Mammary epithelial cell (primary cell): ENCODE measurements around the gene PTPRG.

ENCODE experiments used
- CTCF ChIP-seq, 2 donors: IDR thresholded peaks in 1 of 2; conservative IDR thresholded peaks in 1 of 2; 2 replicates each; pipeline ENCODE4 v1.5.1; 2011 to 2012; ENCODE audit warnings: inconsistent platforms in 2 of 2, low read length in 2 of 2, mild to moderate bottlenecking in 2 of 2, control low read depth in 1 of 2, low read depth in 1 of 2; ENCODE audit not compliant: insufficient read depth in 1 of 2; ENCODE audit errors: extremely low read depth in 1 of 2
- EZH2 ChIP-seq: IDR thresholded peaks from 2 replicates; pipeline ENCODE4 v1.6.1; 2012; ENCODE audit warnings: low read length, inconsistent platforms, borderline replicate concordance

GRCh38 chr3:61996366-61996765 lies 435.0 kb downstream of the PTPRG start:
- no peak for TF ChIP-seq CTCF (conservative IDR thresholded peaks at IDR 0.05 in 1 of 2, IDR thresholded peaks at IDR 0.05 in 1 of 2; ENCODE audit: extremely low read depth in 1 of 2, insufficient read depth in 1 of 2, low read depth in 1 of 2, low read length in 2 of 2)
- no peak for TF ChIP-seq EZH2
